22Rv1 (cell line): ENCODE results near the gene CAMTA1.

Experiments
- CTCF ChIP-seq: fragments of 450-650 bp; IDR thresholded peaks from 2 replicates; pipeline ENCODE4 v1.5.1; 2017; ENCODE audit warnings: mild to moderate bottlenecking
- ZFX ChIP-seq: fragments of 450-650 bp; IDR thresholded peaks from 2 replicates; pipeline ENCODE4 v1.6.1; 2017; ENCODE audit warnings: antibody characterized with exemption, borderline replicate concordance

GRCh38 chr1:7506454-7507284 is 721.4 kb downstream of the CAMTA1 start:
- TF ChIP-seq CTCF (no peak), ZFX (no peak)
